Measurements from ENCODE around the gene CCNK. TPM values are rescaled to one million over a fixed set of nuclear protein-coding genes. Genes with fewer than 3 reads are reported as not detected.

The CCNK gene
- total and polyA plus RNA-seq, 2 donors = 18.6 to 74.9 TPM

DNA sequence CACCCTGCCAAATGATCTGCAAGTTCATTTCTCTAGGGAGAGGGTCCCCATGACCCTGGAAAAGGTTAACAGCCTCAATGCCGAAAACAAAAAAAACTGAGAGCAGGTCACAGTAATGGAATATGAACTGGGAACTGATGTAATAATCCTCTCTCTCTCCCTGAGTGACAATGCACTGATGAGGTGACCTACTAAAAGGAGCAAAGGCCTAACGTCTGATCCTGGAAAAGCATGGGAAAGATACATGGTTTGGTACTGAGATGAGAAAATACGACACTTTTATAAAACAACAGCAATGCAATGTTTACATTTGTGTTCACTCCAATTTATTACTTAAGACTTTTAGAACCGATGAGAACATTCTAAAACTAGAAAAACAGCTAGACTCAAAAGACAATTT is 28.2 kb upstream of the CCNK start:
- WGBS = 62% methylated on average over 4 of the region's 4 CpGs
- Histone ChIP-seq H3K27ac (ENCODE audit: low read depth) (no peak overlapping the region), H3K4me1 (ENCODE audit: insufficient read depth) (no peaks in the 10 kb centered on the region), H3K4me3 (ENCODE audit: low read depth, low read length) (no peak overlapping the region), H3K36me3 (ENCODE audit: insufficient read depth) (peaks cover 2% of the 10 kb centered on the region)
- DNase-seq (ENCODE audit: extremely low spot score) = no peak

DNA sequence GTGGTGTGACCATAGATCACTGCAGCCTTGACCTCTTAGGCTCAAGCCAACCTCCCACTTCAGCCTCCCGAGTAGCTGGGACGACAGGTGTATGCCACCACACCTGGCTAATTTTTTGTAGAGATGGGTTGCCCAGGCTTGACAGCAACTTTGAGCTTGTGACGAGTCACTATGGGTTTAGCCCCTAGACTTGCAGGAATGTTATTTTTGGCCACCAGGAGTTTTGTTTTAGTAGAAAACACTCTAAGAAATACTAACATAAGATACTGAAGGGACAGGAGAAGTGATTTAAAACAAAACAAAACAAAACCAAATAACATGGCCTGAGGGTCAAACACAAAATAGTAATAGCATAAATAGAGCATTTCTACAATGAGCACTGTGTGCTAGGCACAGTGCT is 27.0 kb upstream of the CCNK start:
- no peak for DNase-seq (ENCODE audit: extremely low spot score)
- Histone ChIP-seq H3K36me3 (ENCODE audit: insufficient read depth) (peaks cover 2% of the 10 kb centered on the region), H3K4me1 (ENCODE audit: insufficient read depth) (no peaks in the 10 kb centered on the region), H3K4me3 (ENCODE audit: low read depth, low read length) (no peak overlapping the region), H3K27ac (ENCODE audit: low read depth) (no peak overlapping the region)
- WGBS = 83% methylated on average over 3 of the region's 3 CpGs

DNA sequence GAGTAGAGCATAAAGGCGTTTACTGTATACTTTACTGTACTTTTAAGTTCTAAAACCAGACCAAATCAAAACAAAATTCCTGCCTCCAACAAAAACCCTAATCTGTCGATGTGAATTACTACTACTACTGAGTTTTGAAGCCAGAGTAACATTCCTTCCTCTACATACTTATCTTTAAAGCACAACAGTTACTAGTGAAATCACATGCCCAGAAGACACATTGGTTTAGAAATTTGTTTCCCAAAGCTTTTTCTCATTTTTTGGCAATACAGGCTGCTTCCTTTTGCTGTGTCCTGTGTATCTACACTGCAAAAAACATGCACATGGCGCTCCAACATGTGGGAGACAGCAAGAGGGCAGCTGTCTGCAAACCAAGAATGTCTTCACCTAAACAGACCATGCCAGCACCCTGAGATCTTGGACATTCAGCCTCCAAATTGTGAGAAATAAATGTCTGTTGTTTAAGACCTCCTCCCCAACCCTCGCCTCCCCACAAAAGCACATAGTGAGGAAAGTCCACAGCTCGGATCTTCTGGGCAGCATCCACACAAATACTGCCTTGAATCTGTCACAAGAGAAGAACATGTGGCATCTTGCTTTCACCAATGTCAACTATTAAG is 21.6 kb upstream of the CCNK start:
- Histone ChIP-seq H3K27ac (ENCODE audit: low read depth) (no peak overlapping the region), H3K4me1 (ENCODE audit: insufficient read depth) (no peaks in the 10 kb centered on the region), H3K4me3 (ENCODE audit: low read depth, low read length) (no peak overlapping the region), H3K36me3 (ENCODE audit: insufficient read depth) (peaks cover 2% of the 10 kb centered on the region)
- no peak for DNase-seq (ENCODE audit: extremely low spot score)
- 66% methylated on average over 5 of the region's 5 CpGs for WGBS

DNA sequence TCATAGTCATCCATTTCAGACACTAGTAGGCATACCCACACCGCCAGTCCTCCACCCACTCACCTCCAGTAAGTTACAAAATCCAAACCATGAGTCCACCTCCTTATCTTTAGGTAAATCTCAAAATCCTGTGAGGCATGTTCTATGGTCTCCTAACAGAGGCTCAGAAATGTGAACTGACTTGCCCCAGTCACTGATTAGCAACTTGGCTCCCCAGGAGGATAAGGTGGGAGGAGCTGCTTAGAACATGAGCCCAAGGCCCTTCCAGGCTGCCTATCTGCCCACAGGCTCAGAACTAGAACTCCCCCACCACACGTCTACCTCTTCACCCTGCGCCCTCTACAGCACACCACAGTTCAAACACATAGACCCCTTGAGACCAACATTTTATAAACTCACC is 20.4 kb upstream of the CCNK start:
- Histone ChIP-seq H3K27ac (ENCODE audit: low read depth) (no peak overlapping the region), H3K4me3 (ENCODE audit: low read depth, low read length) (no peak overlapping the region), H3K36me3 (ENCODE audit: insufficient read depth) (peaks cover 2% of the 10 kb centered on the region), H3K4me1 (ENCODE audit: insufficient read depth) (no peaks in the 10 kb centered on the region)
- DNase-seq (ENCODE audit: extremely low spot score) = no peak
- 92% methylated on average over 3 of the region's 3 CpGs for WGBS

DNA sequence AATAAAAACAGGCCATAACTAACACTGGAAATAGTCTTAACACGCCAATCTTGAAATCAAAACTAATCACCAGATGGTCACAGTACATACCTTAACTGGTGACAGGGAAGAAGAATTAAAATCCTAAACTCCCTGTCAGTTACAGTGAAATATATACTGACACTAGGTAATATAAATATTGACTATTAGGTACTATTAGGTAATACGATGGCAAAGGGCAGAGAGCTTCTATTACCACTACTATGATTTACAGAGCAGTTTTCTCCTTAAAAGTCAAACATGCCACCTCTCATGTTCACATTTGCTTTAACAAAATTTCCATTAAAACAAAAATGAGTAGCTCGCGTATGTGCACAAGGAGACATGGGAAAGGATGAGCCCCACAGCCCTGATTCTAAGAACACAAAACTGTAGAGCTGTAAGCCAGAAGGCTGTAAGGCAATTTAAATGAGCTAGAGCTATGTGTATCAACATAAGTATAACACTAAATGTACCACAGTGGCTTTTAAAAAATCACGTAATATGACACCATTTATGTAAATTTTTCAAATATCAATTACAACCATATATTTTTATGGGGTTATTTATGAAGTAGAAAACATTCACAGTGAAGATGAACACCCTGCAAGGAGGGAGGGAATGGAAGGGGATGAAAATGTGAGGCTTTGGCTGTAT is 19.7 kb upstream of the CCNK start:
- WGBS = 95% methylated on average over 5 of the region's 5 CpGs

DNA sequence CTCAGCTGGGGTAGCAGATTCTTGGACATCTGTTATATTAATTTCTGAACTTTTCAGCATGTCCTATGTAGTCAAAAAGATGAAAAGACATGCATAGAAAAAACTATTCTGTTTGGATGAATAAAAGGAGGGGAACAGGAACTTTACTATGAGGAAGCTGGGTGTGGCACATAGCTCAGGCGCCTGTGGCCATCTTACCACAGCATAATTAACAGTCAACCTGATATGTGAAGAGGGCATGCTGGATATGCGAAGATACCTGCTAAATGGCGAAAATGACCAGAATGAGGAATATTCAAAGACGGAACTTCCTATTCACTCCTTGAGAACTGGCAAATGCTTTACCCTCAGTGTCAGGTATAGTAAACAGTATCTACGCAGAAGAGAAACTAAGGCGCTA is 19.0 kb upstream of the CCNK start:
- DNase-seq (ENCODE audit: extremely low spot score) = no peak
- Histone ChIP-seq H3K27ac (ENCODE audit: low read depth) (no peak overlapping the region), H3K4me3 (ENCODE audit: low read depth, low read length) (no peak overlapping the region), H3K4me1 (ENCODE audit: insufficient read depth) (no peaks in the 10 kb centered on the region), H3K36me3 (ENCODE audit: insufficient read depth) (no peaks in the 10 kb centered on the region)
- WGBS = 71% methylated on average over 6 of the region's 6 CpGs

More for the DNA sequence above, 19.7 kb upstream of the CCNK start:
- no peak for DNase-seq (ENCODE audit: extremely low spot score)
- no peak overlapping the region for H3K4me3 ChIP-seq (ENCODE audit: low read depth, low read length)
- peaks cover 2% of the 10 kb centered on the region for H3K36me3 ChIP-seq (ENCODE audit: insufficient read depth)
- H3K4me1 ChIP-seq (ENCODE audit: insufficient read depth) = no peaks in the 10 kb centered on the region
- H3K27ac ChIP-seq (ENCODE audit: low read depth) = no peak overlapping the region

DNA sequence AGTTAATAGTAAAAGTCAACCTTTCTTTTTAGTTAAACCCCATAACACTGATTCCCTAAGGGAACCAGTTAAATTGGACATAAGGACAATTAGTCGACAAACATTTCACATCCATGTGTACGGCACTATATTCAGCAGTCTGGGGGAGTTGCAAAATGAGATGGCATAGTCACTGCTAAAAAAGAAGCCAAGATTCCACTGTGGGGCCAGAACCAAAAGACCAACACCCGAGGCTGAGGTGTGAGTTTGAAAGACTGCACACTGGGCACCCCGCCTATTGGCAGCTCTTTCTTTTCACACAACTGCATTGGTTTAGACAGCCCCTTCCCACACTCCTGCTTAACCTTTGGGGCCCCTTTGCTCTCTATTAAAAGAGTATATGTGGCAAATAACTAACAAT is 17.2 kb upstream of the CCNK start:
- no peaks in the 10 kb centered on the region for H3K36me3 ChIP-seq (ENCODE audit: insufficient read depth)
- 90% methylated on average over 4 of the region's 4 CpGs for WGBS
- DNase-seq (ENCODE audit: extremely low spot score) = no peak
- H3K27ac ChIP-seq (ENCODE audit: low read depth) = no peak overlapping the region
- H3K4me1 ChIP-seq (ENCODE audit: insufficient read depth) = no peaks in the 10 kb centered on the region
- no peak overlapping the region for H3K4me3 ChIP-seq (ENCODE audit: low read depth, low read length)

DNA sequence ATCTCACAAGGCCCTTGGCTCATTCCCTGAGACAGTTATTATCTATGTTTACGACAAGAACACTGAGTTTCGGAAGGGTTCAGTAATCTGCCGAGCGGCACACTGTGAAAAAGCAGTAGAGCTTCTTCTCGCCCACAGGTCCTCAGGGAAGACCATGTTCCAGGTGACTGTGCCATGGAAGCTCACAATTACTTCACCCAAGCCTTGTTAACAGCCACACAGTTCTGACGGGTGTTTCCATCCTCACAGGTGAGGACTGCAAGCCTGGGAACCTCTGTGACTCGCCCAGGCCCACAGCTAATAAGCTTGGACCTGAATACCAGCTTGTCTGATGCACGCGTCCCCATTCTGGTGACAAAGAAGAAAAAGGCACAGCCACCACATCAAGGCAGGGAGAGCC is 15.9 kb upstream of the CCNK start:
- H3K27ac ChIP-seq (ENCODE audit: low read depth) = no peak overlapping the region
- no peaks in the 10 kb centered on the region for H3K36me3 ChIP-seq (ENCODE audit: insufficient read depth)
- no peak overlapping the region for H3K4me3 ChIP-seq (ENCODE audit: low read depth, low read length)
- 88% methylated on average over 9 of the region's 9 CpGs for WGBS
- no peaks in the 10 kb centered on the region for H3K4me1 ChIP-seq (ENCODE audit: insufficient read depth)
- DNase-seq (ENCODE audit: extremely low spot score) = no peak

DNA sequence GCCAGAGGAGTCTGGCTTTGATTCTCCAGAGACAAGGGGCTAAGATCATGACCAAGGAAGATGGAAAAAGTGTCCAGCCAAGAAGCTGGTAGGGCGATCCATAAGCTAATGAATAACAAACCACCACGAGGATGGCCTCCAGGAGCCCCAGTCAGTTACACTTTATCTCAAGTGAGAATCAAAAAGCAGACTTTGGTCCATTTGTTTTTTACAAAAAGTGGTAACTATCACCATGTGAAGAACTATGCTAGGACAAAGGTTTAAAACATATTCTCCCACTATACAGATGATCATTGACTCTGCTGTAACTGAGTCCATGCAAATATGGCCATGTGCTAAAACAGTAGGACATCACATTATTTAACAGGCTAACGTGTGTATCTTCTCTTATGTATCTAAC is 14.5 kb upstream of the CCNK start:
- no peak for DNase-seq (ENCODE audit: extremely low spot score)
- no peak overlapping the region for H3K27ac ChIP-seq (ENCODE audit: low read depth)
- H3K4me3 ChIP-seq (ENCODE audit: low read depth, low read length) = no peak overlapping the region
- WGBS = 86% methylated on average over 3 of the region's 3 CpGs
- no peaks in the 10 kb centered on the region for H3K36me3 ChIP-seq (ENCODE audit: insufficient read depth)
- no peaks in the 10 kb centered on the region for H3K4me1 ChIP-seq (ENCODE audit: insufficient read depth)

DNA sequence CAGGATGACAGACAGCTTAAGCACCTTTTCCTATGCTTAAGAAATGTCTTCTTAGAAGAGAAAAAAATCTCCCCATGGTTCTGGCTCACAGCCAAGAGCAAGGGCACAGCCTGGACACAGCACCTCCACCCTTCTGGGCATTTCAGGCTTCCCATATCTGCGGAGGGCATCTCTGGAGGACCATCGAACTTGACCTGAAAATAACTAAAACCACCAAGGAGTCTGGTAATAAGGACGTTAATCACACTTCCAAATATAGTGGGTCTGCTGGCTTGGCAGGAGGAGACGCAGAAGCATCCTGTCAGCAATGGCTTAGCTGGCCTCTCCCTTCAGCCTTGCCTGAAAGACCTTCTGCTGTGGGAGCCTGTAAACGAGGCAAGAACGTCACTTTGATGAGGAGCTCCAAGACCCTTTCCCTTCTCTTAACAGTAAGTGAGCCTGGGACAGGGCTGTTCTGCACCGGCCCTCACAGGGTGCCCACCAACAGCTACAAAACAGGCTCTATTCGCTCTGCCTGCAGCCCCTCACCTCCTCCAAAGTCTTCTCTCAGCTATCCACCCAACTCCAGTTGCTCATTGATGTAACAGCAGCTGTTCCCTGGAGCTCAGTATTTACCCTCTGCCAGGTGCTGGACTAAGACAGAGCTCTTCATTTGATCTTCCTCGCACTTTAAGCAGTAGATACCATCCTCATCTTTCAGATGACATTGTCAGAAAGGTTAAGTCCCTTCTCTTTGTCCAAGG is 13.7 kb upstream of the CCNK start:
- 36% methylated on average over 9 of the region's 9 CpGs for WGBS
- no peaks in the 10 kb centered on the region for H3K4me1 ChIP-seq (ENCODE audit: insufficient read depth)

DNA sequence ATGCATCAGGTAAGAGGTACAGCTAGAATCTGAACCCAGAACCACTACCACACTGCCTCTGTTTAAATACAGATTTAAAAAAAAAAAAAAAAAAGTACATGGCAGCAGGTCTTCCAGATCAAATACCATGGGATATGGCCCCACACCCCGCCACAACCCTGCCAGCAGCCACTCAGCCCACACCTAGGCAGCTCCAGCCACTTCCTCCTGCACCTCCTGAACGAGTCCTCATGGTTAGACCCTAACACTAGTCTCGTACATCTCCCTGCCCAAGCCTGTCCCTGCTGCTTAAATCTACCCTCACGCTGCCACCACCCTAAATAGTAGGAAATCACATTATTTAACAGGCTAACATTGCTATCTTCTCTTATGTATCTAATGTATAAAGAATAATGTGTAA is 13.1 kb upstream of the CCNK start:
- Histone ChIP-seq H3K36me3 (ENCODE audit: insufficient read depth) (no peaks in the 10 kb centered on the region), H3K4me3 (ENCODE audit: low read depth, low read length) (no peak overlapping the region), H3K4me1 (ENCODE audit: insufficient read depth) (no peaks in the 10 kb centered on the region), H3K27ac (ENCODE audit: low read depth) (no peak overlapping the region)
- DNase-seq (ENCODE audit: extremely low spot score) = no peak
- WGBS = 79% methylated on average over 4 of the region's 4 CpGs

More for the DNA sequence above, 13.7 kb upstream of the CCNK start:
- Histone ChIP-seq H3K27ac (ENCODE audit: low read depth) (no peak overlapping the region), H3K4me3 (ENCODE audit: low read depth, low read length) (no peak overlapping the region), H3K36me3 (ENCODE audit: insufficient read depth) (no peaks in the 10 kb centered on the region)
- DNase-seq (ENCODE audit: extremely low spot score) = no peak

DNA sequence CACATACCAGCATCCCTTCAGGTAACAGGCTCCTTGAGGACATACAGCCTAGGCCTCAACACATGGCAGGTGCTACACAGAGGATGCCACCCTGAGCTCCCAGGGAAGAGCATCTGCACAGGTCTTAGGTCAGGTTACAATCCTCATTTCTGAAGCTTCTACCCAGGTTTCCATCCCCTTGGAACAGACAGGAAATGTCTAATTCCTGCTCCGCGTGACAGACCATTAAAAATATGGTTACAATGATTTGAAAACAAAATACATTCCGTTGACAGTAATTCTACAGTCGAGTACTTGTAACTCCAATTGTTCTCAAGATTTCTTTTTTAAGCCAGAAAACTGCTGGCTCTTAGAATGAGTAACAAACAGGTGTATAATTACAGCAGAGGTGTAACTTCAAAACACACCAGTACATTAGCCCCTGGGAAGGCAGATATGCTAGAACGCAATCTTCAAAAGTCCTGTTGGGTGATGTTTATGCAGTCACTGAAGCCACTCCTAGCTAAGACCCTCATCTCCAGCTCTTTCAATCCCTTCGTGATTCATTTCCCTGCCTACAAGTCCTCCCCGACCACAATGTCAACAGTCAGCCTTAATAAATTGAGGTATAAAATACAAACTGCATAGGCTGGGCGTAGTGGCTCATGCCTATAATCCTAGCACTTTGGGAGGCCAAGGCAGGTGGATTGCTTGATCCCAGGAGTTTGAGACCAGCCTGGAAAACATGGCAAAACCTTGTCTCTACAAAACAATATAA is 12.2 kb upstream of the CCNK start:
- no peak for DNase-seq (ENCODE audit: extremely low spot score)
- H3K4me3 ChIP-seq (ENCODE audit: low read depth, low read length) = no peak overlapping the region
- no peaks in the 10 kb centered on the region for H3K36me3 ChIP-seq (ENCODE audit: insufficient read depth)
- H3K27ac ChIP-seq (ENCODE audit: low read depth) = no peak overlapping the region
- H3K4me1 ChIP-seq (ENCODE audit: insufficient read depth) = no peaks in the 10 kb centered on the region
- WGBS = 73% methylated on average over 8 of the region's 8 CpGs

DNA sequence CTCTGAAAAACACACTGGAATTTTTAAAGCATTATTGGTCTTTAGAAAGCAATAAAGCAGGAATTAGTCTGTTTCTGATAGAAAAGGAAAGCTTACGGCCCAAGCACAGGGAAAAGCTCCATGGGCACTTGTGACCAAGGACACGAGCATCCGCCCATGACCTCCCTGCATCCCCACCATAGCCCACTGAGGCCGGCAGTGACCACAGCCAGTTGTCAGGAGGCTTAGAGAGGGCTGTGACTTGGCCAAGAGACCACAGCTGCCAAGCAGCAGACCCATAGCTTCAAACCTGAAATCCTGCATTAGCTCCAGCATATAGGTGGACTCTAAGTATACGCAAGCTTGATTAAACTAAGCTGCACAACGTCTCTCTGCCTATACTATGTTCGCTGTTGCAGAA is 9.5 kb upstream of the CCNK start:
- H3K4me3 ChIP-seq (ENCODE audit: low read depth, low read length) = no peak overlapping the region
- no peaks in the 10 kb centered on the region for H3K36me3 ChIP-seq (ENCODE audit: insufficient read depth)
- no peak overlapping the region for H3K27ac ChIP-seq (ENCODE audit: low read depth)
- DNase-seq (ENCODE audit: extremely low spot score) = no peak
- no peaks in the 10 kb centered on the region for H3K4me1 ChIP-seq (ENCODE audit: insufficient read depth)
- WGBS = 87% methylated on average over 7 of the region's 7 CpGs
